Measurements from ENCODE around the gene OR5AS1. TPM values are rescaled to one million over a fixed set of nuclear protein-coding genes. Genes with fewer than 3 reads are reported as not detected.

Gene OR5AS1
- not detected for total RNA-seq
- polyA plus RNA-seq, result under 1 TPM in 1 of 3 donors, not detected in 2; 0.01 TPM
- long read RNA-seq, donor 1, result 0 reads
- long read RNA-seq, donor 2, result 0 reads

- intact Hi-C loops (cut with DNase I), result no loop called here
- no peak within 1 kb of the TSS for H3K27ac ChIP-seq
- no peak for ATAC-seq
Measured at GRCh38 chr11:56027354-56027753, at the start of gene OR5AS1. Gene OR5AS1, plus strand, starts transcription at chr11:56027654. Its CDS starts 2,765 bp downstream, at chr11:56030419.

DNA sequence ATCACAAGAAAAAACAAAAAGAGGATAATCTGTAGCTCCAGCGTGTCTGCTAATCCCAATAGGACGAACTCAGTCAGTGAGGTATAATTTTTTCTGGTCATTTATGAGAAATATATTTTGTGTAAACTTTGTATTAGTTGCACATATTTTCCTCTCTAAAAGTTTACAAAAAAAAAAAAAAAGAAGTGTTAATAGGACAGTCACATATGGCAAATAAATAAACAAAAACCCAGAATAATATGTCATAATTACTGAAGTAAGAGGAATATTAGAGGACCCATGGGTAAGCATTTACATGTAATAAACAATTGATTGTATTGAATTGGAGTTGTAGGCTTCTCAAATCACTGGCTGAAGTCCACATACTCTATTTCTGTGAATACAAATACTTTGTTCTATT lies 32.9 kb upstream of the OR5AS1 start, which contains the start of gene OR5F1:
TSS of gene OR5F1 (minus strand) at position 101 of the 400 bp plus-strand sequence. CDS start at position 101, 0 bp downstream.
- no peak for TF ChIP-seq CTCF (IDR thresholded peaks at IDR 0.05)
- no peak for DNase-seq
- intact Hi-C loops (cut with DNase I), result no loop called here
- no peaks in the 10 kb centered on the region for H3K36me3 ChIP-seq (ENCODE audit: insufficient read depth in 1 of 2, low read depth in 1 of 2)
- no peaks in the 10 kb centered on the region for H3K4me1 ChIP-seq
- WGBS, 3 donors, result 46 to 60% (median 57%) methylated on average over 2 of the region's 2 CpGs
- H3K4me3 ChIP-seq, result no peak within 1 kb of the TSS
- H3K27me3 ChIP-seq (ENCODE audit: insufficient read depth in 3 of 3, low read length in 2 of 3), result no peaks in the 10 kb centered on the region
- no peak for ATAC-seq
- H3K27ac ChIP-seq, result no peak within 1 kb of the TSS
- peaks cover 6% of the 10 kb centered on the region for H3K9me3 ChIP-seq

More at GRCh38 chr11:56027354-56027753, at the start of gene OR5AS1:
- Histone ChIP-seq H3K4me3 (no peak within 1 kb of the TSS), H3K27me3 (ENCODE audit: insufficient read depth in 3 of 3, low read length in 2 of 3) (no peaks in the 10 kb centered on the region), H3K9me3 (no peaks in the 10 kb centered on the region), H3K36me3 (ENCODE audit: insufficient read depth in 1 of 2, low read depth in 1 of 2) (no peaks in the 10 kb centered on the region), H3K4me1 (no peaks in the 10 kb centered on the region)
- TF ChIP-seq CTCF (IDR thresholded peaks at IDR 0.05), result no peak
- no peak for DNase-seq

- no peak for TF ChIP-seq CTCF (IDR thresholded peaks at IDR 0.05)
- H3K9me3 ChIP-seq, result no peaks in the 10 kb centered on the region
- H3K27me3 ChIP-seq (ENCODE audit: insufficient read depth in 3 of 3, low read length in 2 of 3), result no peaks in the 10 kb centered on the region
- no peak overlapping the region for H3K27ac ChIP-seq
- intact Hi-C loops (cut with DNase I), result no loop called here
- no peak for ATAC-seq
- DNase-seq, result no peak
- H3K4me3 ChIP-seq, result no peak overlapping the region
- H3K4me1 ChIP-seq, result no peaks in the 10 kb centered on the region
- H3K36me3 ChIP-seq (ENCODE audit: insufficient read depth in 1 of 2, low read depth in 1 of 2), result no peaks in the 10 kb centered on the region
Measured at GRCh38 chr11:56010716-56011115, 16.7 kb upstream of the OR5AS1 start.

DNA sequence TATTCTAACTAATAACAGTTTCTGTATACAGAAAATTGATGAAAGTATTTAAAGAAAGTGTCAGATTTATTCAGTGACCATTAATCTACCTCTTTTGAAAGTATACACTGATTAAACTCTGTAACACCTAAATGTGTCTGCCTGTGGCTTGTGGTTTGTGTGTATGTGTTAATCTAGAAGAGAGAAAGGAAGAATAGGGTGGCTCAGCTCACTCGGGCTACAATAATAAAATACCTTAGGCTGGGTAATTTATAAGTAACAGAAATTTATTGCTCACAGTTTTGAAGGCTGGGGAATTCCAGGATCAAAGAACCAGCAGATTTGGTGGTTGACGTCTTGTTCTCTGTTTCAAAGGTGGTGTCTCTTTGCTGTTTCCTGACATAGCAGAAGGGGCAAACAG lies 13.6 kb upstream of the OR5AS1 start:
- intact Hi-C loops (cut with DNase I), result no loop called here
- ATAC-seq (no peak), DNase-seq (no peak)
- no peak for TF ChIP-seq CTCF (IDR thresholded peaks at IDR 0.05)
- Histone ChIP-seq H3K36me3 (ENCODE audit: insufficient read depth in 1 of 2, low read depth in 1 of 2) (no peaks in the 10 kb centered on the region), H3K4me3 (no peak overlapping the region), H3K27me3 (ENCODE audit: insufficient read depth in 3 of 3, low read length in 2 of 3) (no peaks in the 10 kb centered on the region), H3K27ac (no peak overlapping the region), H3K4me1 (no peaks in the 10 kb centered on the region), H3K9me3 (no peaks in the 10 kb centered on the region)
- 31 to 51% (median 41%) methylated on average over 2 of the region's 2 CpGs for WGBS, 3 donors

DNA sequence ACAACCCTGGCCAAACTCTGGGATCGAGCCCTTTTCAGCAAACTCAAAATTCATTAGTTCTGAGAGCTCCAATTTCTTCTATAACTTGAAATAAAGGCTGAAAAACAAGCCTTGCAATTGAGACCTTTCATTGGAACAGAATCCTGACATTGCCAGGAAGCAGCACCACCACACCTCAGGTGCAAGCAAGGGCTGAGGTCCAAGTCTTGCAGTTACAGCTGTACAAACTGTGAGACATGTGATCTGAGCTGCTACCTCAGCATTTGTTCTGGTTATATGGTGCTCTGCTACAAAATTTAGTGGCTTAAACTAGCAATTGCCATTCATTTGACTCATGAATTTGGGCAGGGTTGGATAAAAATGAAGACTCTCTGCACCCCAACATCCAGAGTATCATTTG lies 18.1 kb downstream of the OR5AS1 start:
- no peaks in the 10 kb centered on the region for H3K27me3 ChIP-seq (ENCODE audit: insufficient read depth in 3 of 3, low read length in 2 of 3)
- DNase-seq (no peak), ATAC-seq (no peak)
- intact Hi-C loops (cut with DNase I), result no loop called here
- TF ChIP-seq CTCF (IDR thresholded peaks at IDR 0.05), result no peak
- H3K27ac ChIP-seq, result no peak overlapping the region
- WGBS, 3 donors, result 37 to 45% (median 44%) methylated on average over 1 of the region's 1 CpG
- no peaks in the 10 kb centered on the region for H3K9me3 ChIP-seq
- no peak overlapping the region for H3K4me3 ChIP-seq
- no peaks in the 10 kb centered on the region for H3K36me3 ChIP-seq (ENCODE audit: insufficient read depth in 1 of 2, low read depth in 1 of 2)
- no peaks in the 10 kb centered on the region for H3K4me1 ChIP-seq
